22Rv1 (cell line): ENCODE results near the gene KCNK18.

Experiments used
- CTCF ChIP-seq: fragments of 450-650 bp; IDR thresholded peaks from 2 replicates; pipeline ENCODE4 v1.5.1; 2017; ENCODE audit warnings: mild to moderate bottlenecking
- ZFX ChIP-seq: fragments of 450-650 bp; IDR thresholded peaks from 2 replicates; pipeline ENCODE4 v1.6.1; 2017; ENCODE audit warnings: antibody characterized with exemption, borderline replicate concordance

GRCh38 chr10:117175901-117176534 lies 21.3 kb upstream of the KCNK18 start:
- TF ChIP-seq CTCF (peak; percentile 87), ZFX (no peak)
